ENCODE measurements around the gene TMEM45B. TPM values are rescaled to one million over a fixed set of nuclear protein-coding genes. Genes with fewer than 3 reads are reported as not detected.

TMEM45B gene
- not detected for total RNA-seq

GRCh38 chr11:129815596-129816461, at the start of gene TMEM45B:
Gene TMEM45B, plus strand, starts transcription at chr11:129815848. Its CDS starts 36,635 bp downstream, at chr11:129852483.
- Histone ChIP-seq H3K27me3 (no peaks in the 10 kb centered on the region), H3K4me3 (no peak within 1 kb of the TSS), H3K4me1 (no peaks in the 10 kb centered on the region), H3K9me3 (no peaks in the 10 kb centered on the region), H3K36me3 (no peaks in the 10 kb centered on the region), H3K27ac (no peak within 1 kb of the TSS)
- DNase-seq (ENCODE audit: low spot score in 2 of 2): no peak
- TF ChIP-seq, protein P1, sequence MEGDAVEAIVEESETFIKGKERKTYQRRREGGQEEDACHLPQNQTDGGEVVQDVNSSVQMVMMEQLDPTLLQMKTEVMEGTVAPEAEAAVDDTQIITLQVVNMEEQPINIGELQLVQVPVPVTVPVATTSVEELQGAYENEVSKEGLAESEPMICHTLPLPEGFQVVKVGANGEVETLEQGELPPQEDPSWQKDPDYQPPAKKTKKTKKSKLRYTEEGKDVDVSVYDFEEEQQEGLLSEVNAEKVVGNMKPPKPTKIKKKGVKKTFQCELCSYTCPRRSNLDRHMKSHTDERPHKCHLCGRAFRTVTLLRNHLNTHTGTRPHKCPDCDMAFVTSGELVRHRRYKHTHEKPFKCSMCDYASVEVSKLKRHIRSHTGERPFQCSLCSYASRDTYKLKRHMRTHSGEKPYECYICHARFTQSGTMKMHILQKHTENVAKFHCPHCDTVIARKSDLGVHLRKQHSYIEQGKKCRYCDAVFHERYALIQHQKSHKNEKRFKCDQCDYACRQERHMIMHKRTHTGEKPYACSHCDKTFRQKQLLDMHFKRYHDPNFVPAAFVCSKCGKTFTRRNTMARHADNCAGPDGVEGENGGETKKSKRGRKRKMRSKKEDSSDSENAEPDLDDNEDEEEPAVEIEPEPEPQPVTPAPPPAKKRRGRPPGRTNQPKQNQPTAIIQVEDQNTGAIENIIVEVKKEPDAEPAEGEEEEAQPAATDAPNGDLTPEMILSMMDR (IDR thresholded peaks at IDR 0.05): no peak
- intact Hi-C loops (cut with DNase I): no loop called here

- no peak for DNase-seq (ENCODE audit: low spot score in 2 of 2)
- TF ChIP-seq, protein P1 (IDR thresholded peaks at IDR 0.05): no peak
- Histone ChIP-seq H3K4me3 (no peak overlapping the region), H3K27ac (no peak overlapping the region), H3K36me3 (no peaks in the 10 kb centered on the region), H3K27me3 (no peaks in the 10 kb centered on the region), H3K9me3 (no peaks in the 10 kb centered on the region), H3K4me1 (no peaks in the 10 kb centered on the region)
- intact Hi-C loops (cut with DNase I): no loop called here
These were observed 48.6 kb upstream of the TMEM45B start for GRCh38 chr11:129766898-129767604.

GRCh38 chr11:129767827-129768226, 47.8 kb upstream of the TMEM45B start:
- no peak overlapping the region for H3K4me3 ChIP-seq
- H3K9me3 ChIP-seq: no peaks in the 10 kb centered on the region
- DNase-seq (ENCODE audit: low spot score in 2 of 2): no peak
- H3K27me3 ChIP-seq: no peaks in the 10 kb centered on the region
- intact Hi-C loops (cut with DNase I): no loop called here
- H3K36me3 ChIP-seq: no peaks in the 10 kb centered on the region
- no peaks in the 10 kb centered on the region for H3K4me1 ChIP-seq
- no peak overlapping the region for H3K27ac ChIP-seq
- TF ChIP-seq, protein P1 (IDR thresholded peaks at IDR 0.05): no peak

- no peak for DNase-seq (ENCODE audit: low spot score in 2 of 2)
- no peaks in the 10 kb centered on the region for H3K9me3 ChIP-seq
- TF ChIP-seq, protein P1 (IDR thresholded peaks at IDR 0.05): no peak
- H3K4me3 ChIP-seq: no peak overlapping the region
- H3K36me3 ChIP-seq: no peaks in the 10 kb centered on the region
- intact Hi-C loops (cut with DNase I): no loop called here
- H3K27me3 ChIP-seq: no peaks in the 10 kb centered on the region
- no peak overlapping the region for H3K27ac ChIP-seq
- H3K4me1 ChIP-seq: no peaks in the 10 kb centered on the region
These were observed 47.3 kb upstream of the TMEM45B start for GRCh38 chr11:129768356-129768755.

GRCh38 chr11:129769059-129769458, 46.6 kb upstream of the TMEM45B start:
- H3K27me3 ChIP-seq: no peaks in the 10 kb centered on the region
- no peak overlapping the region for H3K4me3 ChIP-seq
- TF ChIP-seq, protein P1 (IDR thresholded peaks at IDR 0.05): no peak
- no peaks in the 10 kb centered on the region for H3K9me3 ChIP-seq
- no peaks in the 10 kb centered on the region for H3K36me3 ChIP-seq
- intact Hi-C loops (cut with DNase I): no loop called here
- no peak for DNase-seq (ENCODE audit: low spot score in 2 of 2)
- no peak overlapping the region for H3K27ac ChIP-seq
- H3K4me1 ChIP-seq: no peaks in the 10 kb centered on the region
